ENCODE data around the gene MLPH.

Gene MLPH

DNA sequence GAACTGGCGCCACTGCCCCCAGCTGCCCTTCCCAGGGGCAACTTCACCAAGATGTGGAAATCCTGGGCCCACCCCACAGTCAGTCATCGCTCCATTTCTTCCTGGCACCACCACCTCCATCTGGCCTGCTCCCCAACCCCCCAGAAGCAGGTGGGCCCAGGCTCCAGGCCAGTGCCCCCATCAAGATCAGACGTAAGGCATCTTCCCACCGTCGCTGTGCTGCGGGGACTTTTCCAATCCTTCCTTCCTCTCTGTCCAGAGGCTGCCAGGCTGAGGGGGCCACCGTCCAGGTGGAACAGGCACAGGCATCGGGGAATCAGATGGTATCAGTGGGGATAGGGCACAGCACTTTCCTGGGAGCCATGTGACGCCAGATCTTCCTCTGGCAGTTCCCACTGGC lies 87.4 kb downstream of the MLPH start:
- Histone ChIP-seq H3K9me3 (ENCODE audit: insufficient read depth, low read depth, low read length) (no peaks in the 10 kb centered on the region), H3K27ac (ENCODE audit: low read depth, low read length) (no peak overlapping the region), H3K4me3 (ENCODE audit: low read length) (no peak overlapping the region), H3K36me3 (ENCODE audit: insufficient read depth, low read length) (no peaks in the 10 kb centered on the region; the same call in 1 of the 2 replicates), H3K9ac (ENCODE audit: low read depth, low read length) (no peak overlapping the region), H3K4me1 (ENCODE audit: insufficient read depth, low read length) (0 out of 2 replicates have a peak, but pooled peaks cover 5% of the 10 kb centered on the region), H3K27me3 (ENCODE audit: insufficient read depth, low read length) (no peaks in the 10 kb centered on the region)
- WGBS, result 95% methylated on average over 9 of the region's 9 CpGs

DNA sequence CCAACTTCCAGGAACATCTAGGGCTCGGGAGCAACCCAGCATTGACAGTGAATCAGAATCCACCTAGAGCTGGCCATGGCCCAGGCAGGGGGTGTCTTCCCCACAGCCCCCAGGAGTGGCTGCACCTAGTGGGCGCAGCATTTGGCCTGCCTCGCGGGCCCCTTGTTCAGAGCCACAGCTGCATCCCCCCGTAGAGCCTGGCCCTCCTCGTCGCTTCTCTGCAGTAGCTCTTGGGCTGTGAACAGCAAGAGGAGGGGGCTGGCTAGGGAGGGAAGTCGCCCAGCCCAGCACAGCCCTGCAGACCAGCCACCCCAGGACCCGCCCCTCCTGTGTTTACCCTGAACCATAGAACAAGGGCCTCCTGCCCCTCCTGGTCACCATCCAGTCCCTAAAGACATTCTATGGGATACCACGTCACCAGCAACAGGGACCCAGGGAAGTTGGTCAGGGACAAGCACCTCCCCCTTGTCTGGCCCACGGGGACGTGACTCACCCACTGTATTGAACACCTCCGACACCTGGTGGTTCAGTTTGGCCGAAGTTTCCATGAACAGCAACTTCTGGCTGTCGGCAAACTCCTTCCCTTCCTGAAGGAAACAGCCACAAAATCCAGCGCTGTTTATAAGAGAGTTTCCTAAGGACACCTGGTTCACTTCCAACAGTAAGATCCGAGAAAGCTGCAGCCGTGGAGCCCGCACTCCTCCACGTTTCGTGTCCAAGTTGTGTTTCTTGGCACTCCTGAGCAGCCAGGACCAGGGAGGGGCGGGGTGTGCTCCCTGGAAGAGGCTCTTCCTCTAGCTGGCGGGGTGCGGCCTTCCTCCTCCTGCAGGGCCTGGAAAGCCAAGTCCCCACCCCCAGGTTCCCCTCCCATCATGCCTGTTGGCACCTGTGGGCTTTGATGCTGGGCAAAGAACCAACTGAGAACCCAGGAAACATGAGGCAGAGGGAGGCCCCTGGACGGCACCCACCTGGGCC lies 88.1 kb downstream of the MLPH start:
- no peaks in the 10 kb centered on the region for H3K27me3 ChIP-seq (ENCODE audit: insufficient read depth, low read length)

DNA sequence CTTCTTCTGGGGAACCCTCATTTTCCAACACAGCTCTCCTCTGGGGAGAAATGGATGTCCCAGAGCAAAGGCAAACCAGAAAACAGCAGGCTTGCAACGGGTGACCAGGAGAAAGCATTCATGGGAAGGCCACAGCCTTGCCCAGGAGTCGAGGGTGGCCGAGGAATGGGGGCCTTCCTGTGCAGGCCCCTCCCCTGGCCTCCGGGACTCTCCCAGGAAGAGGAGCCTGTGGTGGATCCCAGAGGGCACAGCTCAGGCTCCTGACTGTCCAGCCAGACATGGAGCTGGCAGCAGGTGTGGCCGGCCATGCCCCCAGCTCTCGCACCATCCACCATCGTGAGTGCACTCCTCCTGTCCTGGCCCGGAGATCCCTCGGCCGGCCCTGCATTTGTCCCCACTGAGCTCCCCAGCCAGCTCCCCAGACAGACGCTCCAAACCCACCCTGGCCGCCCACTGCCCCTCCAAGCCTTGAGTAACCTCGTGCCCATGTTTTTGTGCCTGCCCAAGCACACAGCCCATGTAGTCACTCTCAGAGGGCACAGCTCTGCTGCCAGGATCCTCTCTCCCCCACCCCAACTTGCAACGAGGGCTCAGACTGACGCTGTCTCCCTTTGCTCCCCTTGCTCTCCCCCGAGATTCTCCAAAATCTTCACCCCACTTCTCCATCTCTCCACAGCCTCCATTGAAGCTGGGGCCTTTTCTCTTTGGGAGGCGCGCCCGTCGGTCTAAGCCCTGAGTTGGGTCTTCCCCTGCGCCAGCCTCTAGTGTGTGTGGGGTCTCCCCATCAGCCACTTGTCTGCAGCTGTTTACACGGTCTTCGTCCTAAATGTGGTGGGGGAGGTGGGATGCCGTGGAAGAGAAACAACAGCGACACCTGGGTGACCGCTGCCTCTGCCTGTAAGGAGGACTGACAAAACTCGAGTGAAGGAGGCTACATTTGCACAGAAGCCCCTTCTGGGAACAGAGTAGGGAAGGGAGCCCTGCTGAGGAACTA lies 89.1 kb downstream of the MLPH start:
- no peaks in the 10 kb centered on the region for H3K9me3 ChIP-seq (ENCODE audit: insufficient read depth, low read depth, low read length)
- no peak overlapping the region for H3K4me3 ChIP-seq (ENCODE audit: low read length)
- H3K9ac ChIP-seq (ENCODE audit: low read depth, low read length), result no peak overlapping the region
- no peaks in the 10 kb centered on the region for H3K27me3 ChIP-seq (ENCODE audit: insufficient read depth, low read length)
- 91% methylated on average over 27 of the region's 27 CpGs for WGBS
- no peak overlapping the region for H3K27ac ChIP-seq (ENCODE audit: low read depth, low read length)
- H3K4me1 ChIP-seq (ENCODE audit: insufficient read depth, low read length), result 0 out of 2 replicates have a peak, but pooled peaks cover 5% of the 10 kb centered on the region
- no peaks in the 10 kb centered on the region; the same call in 1 of the 2 replicates for H3K36me3 ChIP-seq (ENCODE audit: insufficient read depth, low read length)

More for the DNA sequence above, 88.1 kb downstream of the MLPH start:
- no peaks in the 10 kb centered on the region; the same call in 1 of the 2 replicates for H3K36me3 ChIP-seq (ENCODE audit: insufficient read depth, low read length)
- no peak overlapping the region for H3K9ac ChIP-seq (ENCODE audit: low read depth, low read length)
- no peaks in the 10 kb centered on the region for H3K9me3 ChIP-seq (ENCODE audit: insufficient read depth, low read depth, low read length)
- 80% methylated on average over 25 of the region's 25 CpGs for WGBS
- H3K27ac ChIP-seq (ENCODE audit: low read depth, low read length), result no peak overlapping the region
- no peak overlapping the region for H3K4me3 ChIP-seq (ENCODE audit: low read length)
- H3K4me1 ChIP-seq (ENCODE audit: insufficient read depth, low read length), result 0 out of 2 replicates have a peak, but pooled peaks cover 5% of the 10 kb centered on the region

DNA sequence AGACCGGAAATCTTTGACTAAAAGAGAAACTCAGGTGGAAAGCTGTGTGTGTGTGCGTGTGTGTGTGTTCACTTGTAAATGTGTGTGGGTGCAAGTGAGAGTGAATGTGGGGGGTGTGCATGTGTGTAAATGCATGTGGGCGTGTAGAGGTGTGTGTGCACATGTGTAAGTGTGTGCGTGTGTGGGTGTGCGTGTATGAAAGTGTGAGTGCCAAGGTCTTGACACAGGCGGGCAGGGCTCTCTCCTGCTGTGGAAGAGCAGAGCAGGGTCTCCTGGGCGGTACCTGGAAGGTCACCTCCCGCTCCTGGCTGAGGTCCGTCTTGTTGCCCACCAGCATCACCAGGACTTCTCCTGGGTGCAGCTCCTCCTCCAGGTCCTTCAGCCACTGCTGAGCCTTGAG lies 89.9 kb downstream of the MLPH start:
- H3K9ac ChIP-seq (ENCODE audit: low read depth, low read length), result no peak overlapping the region
- H3K9me3 ChIP-seq (ENCODE audit: insufficient read depth, low read depth, low read length), result no peaks in the 10 kb centered on the region
- no peak overlapping the region for H3K4me3 ChIP-seq (ENCODE audit: low read length)
- no peak overlapping the region for H3K27ac ChIP-seq (ENCODE audit: low read depth, low read length)
- WGBS, result 92% methylated on average over 9 of the region's 9 CpGs
- H3K36me3 ChIP-seq (ENCODE audit: insufficient read depth, low read length), result no peaks in the 10 kb centered on the region; the same call in 1 of the 2 replicates
- peaks cover 5% of the 10 kb centered on the region; the same call in 1 of the 2 replicates for H3K4me1 ChIP-seq (ENCODE audit: insufficient read depth, low read length)
- H3K27me3 ChIP-seq (ENCODE audit: insufficient read depth, low read length), result no peaks in the 10 kb centered on the region

DNA sequence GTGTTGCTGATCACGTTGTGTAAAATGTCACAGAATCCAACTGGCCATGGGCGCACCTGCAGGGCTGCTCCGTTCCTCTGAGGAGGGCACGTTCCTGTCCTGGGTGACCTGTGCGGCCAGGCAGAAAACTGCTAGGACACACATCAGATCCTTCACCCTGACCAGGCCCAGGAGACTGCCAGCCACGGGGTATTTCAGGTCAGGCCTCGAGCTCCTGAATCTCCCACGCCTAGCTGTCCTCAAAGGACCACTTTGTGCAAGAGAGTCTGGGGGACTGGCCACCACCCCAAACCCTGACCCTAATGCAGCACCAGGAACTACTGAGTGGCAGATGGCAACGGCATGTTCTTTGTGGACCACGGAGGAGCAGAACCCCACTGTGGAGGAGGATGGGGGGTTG lies 90.4 kb downstream of the MLPH start:
- H3K4me3 ChIP-seq (ENCODE audit: low read length), result no peak overlapping the region
- peaks cover 5% of the 10 kb centered on the region; the same call in 1 of the 2 replicates for H3K4me1 ChIP-seq (ENCODE audit: insufficient read depth, low read length)
- no peak overlapping the region for H3K9ac ChIP-seq (ENCODE audit: low read depth, low read length)
- H3K27ac ChIP-seq (ENCODE audit: low read depth, low read length), result no peak overlapping the region
- 90% methylated on average over 10 of the region's 10 CpGs for WGBS
- H3K27me3 ChIP-seq (ENCODE audit: insufficient read depth, low read length), result no peaks in the 10 kb centered on the region
- H3K9me3 ChIP-seq (ENCODE audit: insufficient read depth, low read depth, low read length), result no peaks in the 10 kb centered on the region
- no peaks in the 10 kb centered on the region; the same call in 1 of the 2 replicates for H3K36me3 ChIP-seq (ENCODE audit: insufficient read depth, low read length)

DNA sequence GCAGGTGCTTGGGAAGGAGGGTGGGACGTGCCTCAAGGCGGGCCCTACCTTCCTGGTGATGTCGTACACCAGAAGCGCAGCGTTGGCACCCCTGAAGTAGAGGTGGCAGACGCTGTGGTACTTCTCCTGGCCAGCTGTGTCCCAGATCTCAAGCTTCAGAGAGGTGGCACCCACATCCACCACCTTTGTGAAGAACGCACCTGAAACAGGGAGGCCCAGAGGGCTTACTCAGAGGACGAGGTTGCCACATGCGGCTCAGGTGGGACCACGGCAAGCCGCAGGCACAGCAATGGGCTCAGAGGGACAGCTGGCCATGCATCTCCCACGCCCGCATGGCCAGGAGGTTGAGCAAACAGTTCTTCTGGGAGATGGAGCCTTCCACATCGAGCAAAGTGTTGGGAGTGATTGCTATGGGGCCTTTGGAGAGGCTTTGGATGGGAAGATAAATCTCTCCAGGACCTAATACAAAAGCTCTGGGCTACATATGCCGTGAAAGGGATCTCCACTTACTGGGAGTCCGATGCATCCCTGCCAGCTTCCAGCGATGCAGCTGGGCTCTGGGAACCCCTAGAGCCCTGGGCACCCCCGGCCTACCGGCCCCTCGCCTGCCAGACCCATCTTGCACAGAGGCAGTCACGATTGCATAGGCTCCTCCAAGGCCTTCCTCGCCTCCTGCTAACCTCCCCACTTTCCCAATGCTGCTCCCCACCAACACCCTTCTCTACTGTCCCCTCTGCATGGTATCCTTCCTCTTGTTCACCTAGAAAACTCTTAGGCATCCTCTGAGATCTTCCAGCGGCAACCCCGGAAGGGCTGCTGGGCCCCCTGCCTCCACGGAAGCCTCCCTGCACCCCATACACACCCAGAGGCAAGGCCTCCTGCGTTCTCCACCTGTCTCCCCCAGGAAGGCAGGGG lies 91.2 kb downstream of the MLPH start:
- Histone ChIP-seq H3K9ac (ENCODE audit: low read depth, low read length) (no peak overlapping the region), H3K27me3 (ENCODE audit: insufficient read depth, low read length) (no peaks in the 10 kb centered on the region), H3K4me1 (ENCODE audit: insufficient read depth, low read length) (peaks cover 6% of the 10 kb centered on the region; the same call in 1 of the 2 replicates), H3K27ac (ENCODE audit: low read depth, low read length) (no peak overlapping the region), H3K4me3 (ENCODE audit: low read length) (no peak overlapping the region), H3K36me3 (ENCODE audit: insufficient read depth, low read length) (no peaks in the 10 kb centered on the region; the same call in 1 of the 2 replicates), H3K9me3 (ENCODE audit: insufficient read depth, low read depth, low read length) (no peaks in the 10 kb centered on the region)
- WGBS, result 94% methylated on average over 26 of the region's 26 CpGs

DNA sequence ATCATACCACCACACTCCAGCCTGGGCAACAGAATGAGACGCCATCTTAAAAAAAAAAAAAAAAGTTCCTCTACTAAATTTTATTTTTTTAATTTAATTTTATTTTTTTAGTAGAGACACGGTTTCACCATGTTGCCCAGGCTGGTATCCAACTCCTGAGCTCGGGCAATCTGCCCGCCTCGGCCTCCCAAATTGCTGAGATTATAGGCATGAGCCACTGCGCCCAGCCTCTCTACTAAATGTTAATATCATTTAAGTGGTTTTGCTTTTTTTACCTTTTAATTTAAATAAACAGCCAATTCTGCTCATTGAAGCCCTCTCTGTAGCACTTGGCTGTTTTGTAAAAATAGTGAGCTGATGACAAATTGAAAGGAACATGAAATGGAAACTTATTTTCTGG lies 94.3 kb downstream of the MLPH start:
- Histone ChIP-seq H3K9me3 (ENCODE audit: insufficient read depth, low read depth, low read length) (no peaks in the 10 kb centered on the region), H3K27me3 (ENCODE audit: insufficient read depth, low read length) (no peaks in the 10 kb centered on the region), H3K36me3 (ENCODE audit: insufficient read depth, low read length) (no peaks in the 10 kb centered on the region; the same call in 1 of the 2 replicates), H3K9ac (ENCODE audit: low read depth, low read length) (no peak overlapping the region), H3K27ac (ENCODE audit: low read depth, low read length) (no peak overlapping the region), H3K4me1 (ENCODE audit: insufficient read depth, low read length) (peaks cover 15% of the 10 kb centered on the region), H3K4me3 (ENCODE audit: low read length) (no peak overlapping the region)
- WGBS, result 98% methylated on average over 5 of the region's 6 CpGs

DNA sequence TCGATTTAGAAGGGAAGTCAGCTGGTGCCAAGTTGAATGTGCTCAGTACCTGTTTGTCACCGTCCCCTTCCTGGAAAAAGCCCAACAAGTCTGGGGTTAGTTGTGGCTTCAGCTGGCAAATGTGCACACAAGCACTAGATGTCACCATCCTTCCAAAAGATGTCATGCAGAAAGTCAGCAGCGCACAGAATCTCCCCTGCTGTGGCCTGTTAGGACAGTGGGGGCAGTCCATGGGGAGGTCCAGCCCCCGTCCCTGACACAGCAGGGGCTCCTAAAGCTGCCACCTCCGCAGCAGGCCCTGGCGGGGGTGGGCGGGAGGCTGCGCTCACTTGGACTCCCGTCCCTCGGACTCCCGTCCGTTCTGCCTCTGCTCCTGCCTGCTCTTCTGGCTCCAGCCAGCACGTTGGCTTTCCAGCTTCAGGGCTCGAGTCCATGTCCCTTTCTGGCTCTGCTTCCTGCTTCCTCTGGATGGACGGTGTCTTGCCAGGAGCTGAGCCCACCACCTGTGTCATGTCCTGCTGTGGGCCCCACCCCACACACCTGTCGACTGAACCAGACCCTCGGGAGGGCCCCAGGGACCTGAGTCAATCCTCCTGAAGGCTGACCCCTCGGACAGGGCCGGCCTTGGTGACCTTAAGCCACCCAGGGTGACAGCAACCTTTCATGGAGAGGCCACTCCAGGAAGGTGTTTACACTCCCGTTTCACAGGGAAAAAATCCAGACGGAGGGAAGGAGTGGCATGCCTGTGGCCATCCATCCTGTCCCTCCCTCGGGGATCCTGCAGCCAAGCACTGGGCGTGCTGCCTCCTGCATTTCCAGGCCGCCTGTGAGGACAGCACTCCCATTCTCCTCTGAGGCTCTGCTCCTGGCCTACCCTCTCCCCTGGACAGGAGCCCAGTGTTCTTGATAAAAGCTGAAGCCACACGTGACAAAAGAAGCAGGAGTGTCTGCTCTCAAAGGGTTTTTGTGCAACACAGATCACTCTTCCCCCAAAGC lies 95.0 kb downstream of the MLPH start:
- Histone ChIP-seq H3K36me3 (ENCODE audit: insufficient read depth, low read length) (no peaks in the 10 kb centered on the region; the same call in 1 of the 2 replicates), H3K4me3 (ENCODE audit: low read length) (no peak overlapping the region)

DNA sequence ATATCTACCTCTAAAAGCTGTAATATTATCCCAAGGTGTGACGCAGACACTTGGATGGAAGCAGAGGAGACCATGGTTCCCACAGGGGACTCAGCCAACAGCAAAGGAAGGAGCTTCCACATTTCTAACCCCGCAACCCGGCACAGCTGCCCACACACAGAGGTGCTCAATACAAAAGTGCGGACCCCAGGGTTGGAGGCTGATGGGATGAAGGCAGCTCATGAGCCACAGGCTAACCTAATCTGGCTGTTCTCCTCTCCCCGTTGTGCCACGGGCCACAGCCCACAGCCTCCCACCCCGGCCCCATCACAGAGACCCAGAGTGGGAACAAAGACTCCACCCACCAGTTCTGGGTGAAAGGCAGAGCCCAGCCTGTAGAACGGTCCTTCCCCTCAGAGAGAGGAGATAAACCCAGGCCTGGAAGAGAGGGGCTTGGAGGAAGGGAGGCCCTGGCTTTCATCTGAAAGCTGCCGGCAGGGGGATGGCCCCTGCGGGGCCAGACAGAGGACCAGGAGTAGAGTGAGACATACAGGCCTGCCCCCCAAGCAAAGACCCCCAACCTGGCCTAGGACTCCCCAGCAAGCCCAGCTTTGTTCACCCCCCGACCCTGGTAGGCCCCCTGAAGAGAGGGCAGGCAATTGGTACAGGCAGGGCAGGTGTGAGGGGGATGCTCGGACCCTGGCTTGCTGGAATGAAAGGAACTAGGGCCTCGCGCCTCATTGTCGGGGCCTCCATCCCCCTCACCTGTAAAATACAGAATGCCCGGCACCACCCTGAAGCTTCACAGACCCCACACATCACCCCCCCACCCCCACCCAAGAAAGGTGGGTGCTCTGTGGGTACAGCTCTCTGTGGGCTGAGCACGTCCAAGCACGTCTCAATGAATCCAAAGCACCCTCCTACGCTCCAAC lies 96.6 kb downstream of the MLPH start:
- Histone ChIP-seq H3K27me3 (ENCODE audit: insufficient read depth, low read length) (no peaks in the 10 kb centered on the region), H3K4me1 (ENCODE audit: insufficient read depth, low read length) (peaks cover 20% of the 10 kb centered on the region), H3K9ac (ENCODE audit: low read depth, low read length) (no peak overlapping the region), H3K27ac (ENCODE audit: low read depth, low read length) (no peak overlapping the region), H3K4me3 (ENCODE audit: low read length) (no peak overlapping the region), H3K9me3 (ENCODE audit: insufficient read depth, low read depth, low read length) (no peaks in the 10 kb centered on the region), H3K36me3 (ENCODE audit: insufficient read depth, low read length) (no peaks in the 10 kb centered on the region; the same call in 1 of the 2 replicates)
- WGBS, result 81% methylated on average over 19 of the region's 19 CpGs

More for the DNA sequence above, 95.0 kb downstream of the MLPH start:
- no peak overlapping the region for H3K9ac ChIP-seq (ENCODE audit: low read depth, low read length)
- H3K27ac ChIP-seq (ENCODE audit: low read depth, low read length), result no peak overlapping the region
- no peaks in the 10 kb centered on the region for H3K27me3 ChIP-seq (ENCODE audit: insufficient read depth, low read length)
- H3K9me3 ChIP-seq (ENCODE audit: insufficient read depth, low read depth, low read length), result no peaks in the 10 kb centered on the region
- peaks cover 15% of the 10 kb centered on the region for H3K4me1 ChIP-seq (ENCODE audit: insufficient read depth, low read length)
- WGBS, result 34% methylated on average over 25 of the region's 25 CpGs

All from HUES64 (cell line).